Adrenal gland (tissue), 5 donors: Measurements from ENCODE around the gene BCHE.

ENCODE experiments used
- POLR2A ChIP-seq, 2 donors: fragments of 450-650 bp; IDR thresholded peaks; one replicate each; pipeline ENCODE4 v1.6.1; 2017; ENCODE audit warnings: antibody characterized with exemption in 2 of 2, mild to moderate bottlenecking in 2 of 2, moderate library complexity in 1 of 2
- TF ChIP-seq, protein P1 (sequence below), 6 experiments: fragments of 450-650 bp in 4 of 6; fragments of 200-600 bp in 2 of 6; sonication (generic) in 1 of 6; IDR thresholded peaks; 1 replicate in 5 of 6; 2 replicates in 1 of 6; pipeline versions ENCODE4 v1.5.1 to v1.8.0; 2016 to 2021; ENCODE audit warnings: antibody characterized with exemption in 6 of 6, mild to moderate bottlenecking in 2 of 6, moderate library complexity in 1 of 6
- donor health status: DM: no; HTN: no; CAD: no.

DNA sequence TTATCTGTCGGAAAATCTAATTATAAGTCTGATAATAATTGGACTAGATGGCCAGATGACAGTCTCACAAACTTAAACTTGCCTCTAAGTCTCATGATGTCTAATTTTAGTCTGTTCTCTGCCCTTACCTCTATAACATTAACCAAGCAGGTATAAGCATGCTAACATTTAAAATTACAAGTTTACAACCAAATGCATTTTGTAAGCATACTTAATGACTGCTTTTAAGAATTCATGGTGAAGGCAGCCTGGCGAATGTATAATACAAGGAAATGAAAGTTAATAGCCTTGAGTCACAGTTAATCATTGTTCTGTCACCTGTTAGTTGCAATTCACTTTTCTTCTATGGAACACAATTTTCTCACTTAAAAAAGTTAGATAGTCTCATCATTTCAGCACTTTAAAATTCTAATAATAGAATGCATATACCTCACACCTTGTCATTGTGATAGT, 16.5 kb downstream of the BCHE start:
- no peak for TF ChIP-seq POLR2A (IDR thresholded peaks at IDR 0.05)
- TF ChIP-seq, protein P1, sequence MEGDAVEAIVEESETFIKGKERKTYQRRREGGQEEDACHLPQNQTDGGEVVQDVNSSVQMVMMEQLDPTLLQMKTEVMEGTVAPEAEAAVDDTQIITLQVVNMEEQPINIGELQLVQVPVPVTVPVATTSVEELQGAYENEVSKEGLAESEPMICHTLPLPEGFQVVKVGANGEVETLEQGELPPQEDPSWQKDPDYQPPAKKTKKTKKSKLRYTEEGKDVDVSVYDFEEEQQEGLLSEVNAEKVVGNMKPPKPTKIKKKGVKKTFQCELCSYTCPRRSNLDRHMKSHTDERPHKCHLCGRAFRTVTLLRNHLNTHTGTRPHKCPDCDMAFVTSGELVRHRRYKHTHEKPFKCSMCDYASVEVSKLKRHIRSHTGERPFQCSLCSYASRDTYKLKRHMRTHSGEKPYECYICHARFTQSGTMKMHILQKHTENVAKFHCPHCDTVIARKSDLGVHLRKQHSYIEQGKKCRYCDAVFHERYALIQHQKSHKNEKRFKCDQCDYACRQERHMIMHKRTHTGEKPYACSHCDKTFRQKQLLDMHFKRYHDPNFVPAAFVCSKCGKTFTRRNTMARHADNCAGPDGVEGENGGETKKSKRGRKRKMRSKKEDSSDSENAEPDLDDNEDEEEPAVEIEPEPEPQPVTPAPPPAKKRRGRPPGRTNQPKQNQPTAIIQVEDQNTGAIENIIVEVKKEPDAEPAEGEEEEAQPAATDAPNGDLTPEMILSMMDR (IDR thresholded peaks at IDR 0.05) = no peak
